ENCODE data around the gene C2CD2.

- TF ChIP-seq CTCF (IDR thresholded peaks at IDR 0.05) (no peak), POLR2A (IDR thresholded peaks at IDR 0.05) (no peak)
Observed at GRCh38 chr21:41956926-41957729, 3.3 kb upstream of the C2CD2 start.

Data from body of pancreas (tissue), 4 donors.